ENCODE results near the gene TST. TPM values are rescaled to one million over a fixed set of nuclear protein-coding genes. Genes with fewer than 3 reads are reported as not detected.

Gene TST
- total and polyA plus RNA-seq, 2 of the 8 experiments (the other 6 are each of a cell fraction or from before 2014, with no cell fraction given), result 22.6 to 61.6 TPM

DNA sequence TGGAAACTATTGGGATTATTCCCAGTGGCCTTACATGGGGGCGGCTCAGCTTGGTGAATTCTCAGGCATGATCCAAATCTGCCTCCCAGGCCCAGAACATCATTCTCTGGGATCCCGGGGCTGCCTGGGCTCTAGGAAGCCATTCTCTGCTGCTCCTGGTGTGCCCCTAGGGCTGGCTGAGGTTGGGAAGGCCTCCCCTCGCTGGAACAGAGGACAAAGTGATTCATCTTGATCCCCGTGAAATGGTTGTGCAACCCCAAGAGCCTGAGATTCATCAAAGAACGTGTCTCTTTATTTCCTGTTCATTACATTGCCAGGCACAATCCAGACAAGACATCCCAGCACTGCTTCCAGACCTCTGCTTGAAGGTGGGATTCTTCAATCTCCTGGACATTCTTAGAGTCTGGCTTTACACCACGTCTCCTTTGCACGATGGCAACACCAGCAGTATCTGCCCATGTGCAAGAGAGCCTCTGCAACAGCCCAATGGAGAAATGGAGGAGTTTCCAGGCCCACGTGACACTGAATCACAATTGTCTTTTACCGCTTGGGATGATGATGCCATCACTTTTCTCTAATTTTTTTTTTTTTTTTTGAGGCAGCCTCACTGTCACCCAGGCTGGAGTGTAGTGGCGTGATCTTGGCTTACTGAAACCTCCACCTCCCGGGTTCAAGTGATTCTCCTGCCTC, 52.3 kb downstream of the TST start:
- no peak for FAIRE-seq
- no peak overlapping the region for H2AK5ac ChIP-seq (ENCODE audit: low read depth, low read length)
- POLR2A ChIA-PET (ENCODE audit: partially characterized antibody), result no interaction called here
- no peak for TF ChIP-seq CEBPB (IDR thresholded peaks at IDR 0.05; ENCODE audit: low read depth, low read length)
- TF ChIP-seq HDAC2 (IDR thresholded peaks at IDR 0.05; ENCODE audit: borderline replicate concordance in 1 of 2, low read depth in 2 of 2, low read length in 2 of 2), result no peak
- no peak for TF ChIP-seq NANOG (IDR thresholded peaks at IDR 0.05; ENCODE audit: insufficient read depth, low read depth, low read length, poor library complexity, severe bottlenecking)
- no peak for TF ChIP-seq EGR1 (IDR thresholded peaks at IDR 0.05; ENCODE audit: borderline replicate concordance, low read depth, low read length)
- TF ChIP-seq KDM4A (IDR thresholded peaks at IDR 0.05; ENCODE audit: low read depth, low read length, severe bottlenecking), result no peak
- TF ChIP-seq CBX8 (IDR thresholded peaks at IDR 0.05; ENCODE audit: borderline replicate concordance, low read depth, low read length), result no peak

More for the DNA sequence above, 52.3 kb downstream of the TST start:
- H3K23ac ChIP-seq (ENCODE audit: insufficient read length), result no peak overlapping the region
- no peak overlapping the region for H2BK20ac ChIP-seq (ENCODE audit: low read length)
- no peak overlapping the region for H3K4me3 ChIP-seq (ENCODE audit: extremely low read depth in 1 of 4, insufficient read depth in 2 of 4, low read depth in 3 of 4, low read length in 4 of 4)
- H3K79me1 ChIP-seq (ENCODE audit: low read depth, low read length), result no peaks in the 10 kb centered on the region
- H3K56ac ChIP-seq (replicated peaks; ENCODE audit: insufficient read length, low read depth, low read length), result no peak overlapping the region
- H2AFZ ChIP-seq (ENCODE audit: low read length), result peak overlapping the region; percentile 39; the same call in 1 of the 2 replicates
- no peaks in the 10 kb centered on the region for H3K79me2 ChIP-seq (ENCODE audit: control insufficient read depth in 1 of 2, insufficient read depth in 2 of 2, low read length in 2 of 2)
- no peaks in the 10 kb centered on the region; a peak in 1 of 7 replicates for H3K27me3 ChIP-seq (replicated peaks in 1 of 4; ENCODE audit: control insufficient read depth in 3 of 4, extremely low read depth in 1 of 4, insufficient read depth in 3 of 4, low read length in 3 of 4)
- H3K27ac ChIP-seq (ENCODE audit: low read depth, low read length), result no peak overlapping the region
- no peak for DNase-seq (ENCODE audit: low read depth in 1 of 2, low spot score in 2 of 2)
- no peak overlapping the region for H4K5ac ChIP-seq (ENCODE audit: insufficient read length, low read depth, low read length)
- no peak overlapping the region for H3K18ac ChIP-seq (ENCODE audit: extremely low read depth, low read length)
- H3K14ac ChIP-seq (ENCODE audit: insufficient read length), result no peak overlapping the region
- H2BK5ac ChIP-seq (ENCODE audit: low read depth, low read length), result no peak overlapping the region
- H2BK12ac ChIP-seq (ENCODE audit: low read depth, low read length), result no peak overlapping the region
- H3K23me2 ChIP-seq (ENCODE audit: low read depth, low read length), result no peaks in the 10 kb centered on the region
- no peak overlapping the region for H3K4ac ChIP-seq (replicated peaks; ENCODE audit: insufficient read length, low read depth, low read length)
- WGBS, 2 experiments (ENCODE audit: extremely low coverage in 1 of 2, insufficient coverage in 1 of 2, insufficient read length in 1 of 2, insufficient replicate concordance in 2 of 2, low coverage in 1 of 2, low lambda C conversion rate in 2 of 2, missing lambda C conversion rate in 1 of 2), result 93% methylated on average over 10 of the region's 11 CpGs; no CpG with 5 or more reads in 1 of the 2 experiments
- H3K4me1 ChIP-seq (replicated peaks in 1 of 4; ENCODE audit: control insufficient read depth in 3 of 4, insufficient read depth in 4 of 4, low read length in 3 of 4), result no peaks in the 10 kb centered on the region
- H3K9ac ChIP-seq (replicated peaks in 1 of 4; ENCODE audit: extremely low read depth in 1 of 4, low read depth in 3 of 4, low read length in 3 of 4), result no peak overlapping the region
- H4K91ac ChIP-seq (replicated peaks; ENCODE audit: insufficient read length, low read length), result no peak overlapping the region
- H2BK120ac ChIP-seq (replicated peaks; ENCODE audit: low read depth, low read length), result no peak overlapping the region
- CTCF ChIA-PET (ENCODE audit: partially characterized antibody), result interaction anchor here (0.9 to 8.2 kb wide), 4 partner anchors 10 to 420 kb away, joined by 3 to 68 read pairs (median 4); no protein-coding TSS in a partner anchor
- H3K36me3 ChIP-seq (ENCODE audit: control insufficient read depth in 2 of 4, insufficient read depth in 4 of 4, low read length in 3 of 4), result no peaks in the 10 kb centered on the region
- H2BK15ac ChIP-seq (ENCODE audit: low read length), result no peak overlapping the region; the same call in 1 of the 2 replicates
- no peak overlapping the region for H3K4me2 ChIP-seq (ENCODE audit: insufficient read depth in 1 of 2, low read depth in 2 of 2, low read length in 2 of 2)
- no peaks in the 10 kb centered on the region for H3K9me3 ChIP-seq (ENCODE audit: insufficient read depth in 2 of 2, low read depth in 1 of 2, low read length in 1 of 2)
- no peak overlapping the region for H4K8ac ChIP-seq (ENCODE audit: extremely low read depth, insufficient read depth, low read length)
- no peaks in the 10 kb centered on the region for H4K20me1 ChIP-seq (replicated peaks in 1 of 2; ENCODE audit: control insufficient read depth in 1 of 2, insufficient read depth in 2 of 2, low read length in 2 of 2)

Data from H1 (cell line).